ENCODE data around the gene XAF1.

XAF1 gene

DNA sequence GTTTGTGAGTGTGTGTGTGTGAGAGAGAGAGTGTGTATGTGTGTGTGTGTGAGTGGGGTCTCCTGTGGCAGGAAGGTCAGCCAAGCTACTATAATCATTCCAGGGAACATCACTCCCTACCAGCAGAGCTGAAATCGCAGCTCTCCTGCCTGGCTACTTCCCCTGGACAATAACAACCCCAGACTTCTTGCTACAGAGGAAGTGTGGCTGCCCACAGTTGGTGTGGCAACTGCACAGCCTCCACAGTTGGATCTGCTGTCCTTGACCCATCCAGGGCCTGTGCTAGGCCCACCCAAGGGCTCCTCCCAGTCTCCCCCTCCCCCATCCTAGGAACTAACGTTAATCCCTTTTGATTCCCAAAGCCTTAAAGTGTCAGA lies 44.2 kb upstream of the XAF1 start:
- in situ Hi-C loops (cut with HindIII; ENCODE audit: low sequenced_read_pairs) = no loop called here
- H3K4me3 ChIP-seq (ENCODE audit: low read depth, low read length) = no peak overlapping the region
- DNase-seq (ENCODE audit: low read depth) = no peak
- TF ChIP-seq, protein P1, sequence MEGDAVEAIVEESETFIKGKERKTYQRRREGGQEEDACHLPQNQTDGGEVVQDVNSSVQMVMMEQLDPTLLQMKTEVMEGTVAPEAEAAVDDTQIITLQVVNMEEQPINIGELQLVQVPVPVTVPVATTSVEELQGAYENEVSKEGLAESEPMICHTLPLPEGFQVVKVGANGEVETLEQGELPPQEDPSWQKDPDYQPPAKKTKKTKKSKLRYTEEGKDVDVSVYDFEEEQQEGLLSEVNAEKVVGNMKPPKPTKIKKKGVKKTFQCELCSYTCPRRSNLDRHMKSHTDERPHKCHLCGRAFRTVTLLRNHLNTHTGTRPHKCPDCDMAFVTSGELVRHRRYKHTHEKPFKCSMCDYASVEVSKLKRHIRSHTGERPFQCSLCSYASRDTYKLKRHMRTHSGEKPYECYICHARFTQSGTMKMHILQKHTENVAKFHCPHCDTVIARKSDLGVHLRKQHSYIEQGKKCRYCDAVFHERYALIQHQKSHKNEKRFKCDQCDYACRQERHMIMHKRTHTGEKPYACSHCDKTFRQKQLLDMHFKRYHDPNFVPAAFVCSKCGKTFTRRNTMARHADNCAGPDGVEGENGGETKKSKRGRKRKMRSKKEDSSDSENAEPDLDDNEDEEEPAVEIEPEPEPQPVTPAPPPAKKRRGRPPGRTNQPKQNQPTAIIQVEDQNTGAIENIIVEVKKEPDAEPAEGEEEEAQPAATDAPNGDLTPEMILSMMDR (IDR thresholded peaks at IDR 0.05; ENCODE audit: low read depth, low read length, missing control alignments) = no peak

- TF ChIP-seq, protein P1 (IDR thresholded peaks at IDR 0.05; ENCODE audit: low read depth, low read length, missing control alignments) = peak; percentile 16
- DNase-seq (ENCODE audit: low read depth) = peak; percentile 63
- in situ Hi-C loops (cut with HindIII; ENCODE audit: low sequenced_read_pairs) = no loop called here
- H3K4me3 ChIP-seq (ENCODE audit: low read depth, low read length) = no peak overlapping the region
Observed at GRCh38 chr17:6712058-6712853, 43.6 kb upstream of the XAF1 start.

GRCh38 chr17:6712854-6713129 lies 43.1 kb upstream of the XAF1 start:
- TF ChIP-seq, protein P1 (IDR thresholded peaks at IDR 0.05; ENCODE audit: low read depth, low read length, missing control alignments) = no peak
- in situ Hi-C loops (cut with HindIII; ENCODE audit: low sequenced_read_pairs) = no loop called here
- DNase-seq (ENCODE audit: low read depth) = no peak
- peak overlapping the region; percentile 26 for H3K4me3 ChIP-seq (ENCODE audit: low read depth, low read length)

- TF ChIP-seq, protein P1 (IDR thresholded peaks at IDR 0.05; ENCODE audit: low read depth, low read length, missing control alignments) = peak; percentile 52
- peak within 1 kb of the TSS; percentile 26 for H3K4me3 ChIP-seq (ENCODE audit: low read depth, low read length)
- in situ Hi-C loops (cut with HindIII; ENCODE audit: low sequenced_read_pairs) = no loop called here
- no peak for DNase-seq (ENCODE audit: low read depth)
Observed at GRCh38 chr17:6713130-6713917, 42.5 kb upstream of the XAF1 start, which contains the start of gene SLC13A5. TSS of gene SLC13A5 (minus strand) at chr17:6713369. CDS start at chr17:6713333, 36 bp downstream.

- no peak for DNase-seq (ENCODE audit: low read depth)
- TF ChIP-seq, protein P1 (IDR thresholded peaks at IDR 0.05; ENCODE audit: low read depth, low read length, missing control alignments) = no peak
- H3K4me3 ChIP-seq (ENCODE audit: low read depth, low read length) = peak overlapping the region; percentile 26
- in situ Hi-C loops (cut with HindIII; ENCODE audit: low sequenced_read_pairs) = no loop called here
Observed at GRCh38 chr17:6713918-6714271, 42.0 kb upstream of the XAF1 start.

DNA sequence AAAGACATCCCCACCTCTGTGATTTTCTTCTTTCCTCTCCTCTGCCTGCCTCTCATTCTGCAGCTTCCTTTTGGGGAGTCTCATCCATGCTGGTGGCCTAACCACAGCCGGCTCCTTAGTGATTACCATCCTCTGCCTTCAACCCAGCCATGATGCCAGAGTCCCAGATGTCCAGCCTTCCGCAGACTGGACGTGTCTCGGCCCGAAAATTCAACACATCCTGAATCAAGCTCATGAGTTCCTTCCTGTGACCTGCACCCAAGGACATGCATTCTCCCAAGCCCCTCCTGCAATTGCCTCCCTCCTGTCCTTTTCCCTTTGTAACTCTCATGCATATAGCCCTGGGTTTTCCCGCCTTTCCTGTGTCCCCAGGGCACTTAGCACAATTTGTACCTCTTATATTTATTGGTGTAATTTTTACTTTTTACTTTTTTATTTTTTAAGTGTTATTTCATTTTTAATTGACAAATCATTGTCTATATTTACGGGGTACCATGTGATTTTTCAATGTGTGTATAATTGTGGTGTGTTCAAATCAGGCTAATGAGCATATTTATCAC lies 41.5 kb upstream of the XAF1 start:
- in situ Hi-C loops (cut with HindIII; ENCODE audit: low sequenced_read_pairs) = no loop called here
- TF ChIP-seq, protein P1 (IDR thresholded peaks at IDR 0.05; ENCODE audit: low read depth, low read length, missing control alignments) = no peak
- H3K4me3 ChIP-seq (ENCODE audit: low read depth, low read length) = no peak overlapping the region
- DNase-seq (ENCODE audit: low read depth) = no peak

All from astrocyte of the cerebellum (primary cell).